Measurements from ENCODE around the gene COG7.

DNA sequence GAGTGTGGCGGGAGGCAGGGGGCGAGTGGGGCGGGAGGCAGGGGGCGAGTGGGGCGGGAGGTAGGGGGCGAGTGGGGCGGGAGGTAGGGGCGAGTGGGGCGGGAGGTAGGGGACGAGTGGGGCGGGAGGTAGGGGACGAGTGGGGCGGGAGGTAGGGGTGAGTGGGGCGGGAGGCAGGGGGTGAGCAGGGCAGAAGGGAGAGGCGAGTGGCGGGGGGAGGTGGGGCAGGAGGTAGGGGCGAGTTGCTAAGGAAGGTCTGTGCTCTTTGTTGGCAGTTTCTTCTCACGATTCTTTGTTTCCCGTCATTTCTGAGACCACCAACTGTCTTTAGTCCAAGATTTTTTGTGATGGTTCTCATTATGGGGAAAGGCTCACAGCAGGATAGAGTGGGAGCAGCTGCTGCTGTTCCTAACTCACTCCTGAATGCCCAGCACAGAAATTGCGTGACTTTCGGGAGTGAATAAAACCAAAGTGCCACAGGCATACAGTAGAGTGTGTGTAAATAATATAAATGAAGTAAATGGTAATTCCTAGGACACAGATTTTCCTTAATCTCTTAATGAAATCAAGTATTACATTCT is 44.7 kb downstream of the COG7 start:
- no peak for TF ChIP-seq POLR2A (IDR thresholded peaks at IDR 0.05)
- TF ChIP-seq, protein P1, sequence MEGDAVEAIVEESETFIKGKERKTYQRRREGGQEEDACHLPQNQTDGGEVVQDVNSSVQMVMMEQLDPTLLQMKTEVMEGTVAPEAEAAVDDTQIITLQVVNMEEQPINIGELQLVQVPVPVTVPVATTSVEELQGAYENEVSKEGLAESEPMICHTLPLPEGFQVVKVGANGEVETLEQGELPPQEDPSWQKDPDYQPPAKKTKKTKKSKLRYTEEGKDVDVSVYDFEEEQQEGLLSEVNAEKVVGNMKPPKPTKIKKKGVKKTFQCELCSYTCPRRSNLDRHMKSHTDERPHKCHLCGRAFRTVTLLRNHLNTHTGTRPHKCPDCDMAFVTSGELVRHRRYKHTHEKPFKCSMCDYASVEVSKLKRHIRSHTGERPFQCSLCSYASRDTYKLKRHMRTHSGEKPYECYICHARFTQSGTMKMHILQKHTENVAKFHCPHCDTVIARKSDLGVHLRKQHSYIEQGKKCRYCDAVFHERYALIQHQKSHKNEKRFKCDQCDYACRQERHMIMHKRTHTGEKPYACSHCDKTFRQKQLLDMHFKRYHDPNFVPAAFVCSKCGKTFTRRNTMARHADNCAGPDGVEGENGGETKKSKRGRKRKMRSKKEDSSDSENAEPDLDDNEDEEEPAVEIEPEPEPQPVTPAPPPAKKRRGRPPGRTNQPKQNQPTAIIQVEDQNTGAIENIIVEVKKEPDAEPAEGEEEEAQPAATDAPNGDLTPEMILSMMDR (IDR thresholded peaks at IDR 0.05) = no peak

All from body of pancreas (tissue), 4 donors.